Measurements from ENCODE around the gene NLN. TPM values are rescaled to one million over a fixed set of nuclear protein-coding genes. Genes with fewer than 3 reads are reported as not detected.

The NLN gene
- total RNA-seq, 1 donor from 2014 or later, result 4.7 TPM

GRCh38 chr5:65800775-65801174, 78.8 kb downstream of the NLN start:
- no peak for DNase-seq (ENCODE audit: low spot score in 2 of 2)
- TF ChIP-seq, protein P1, sequence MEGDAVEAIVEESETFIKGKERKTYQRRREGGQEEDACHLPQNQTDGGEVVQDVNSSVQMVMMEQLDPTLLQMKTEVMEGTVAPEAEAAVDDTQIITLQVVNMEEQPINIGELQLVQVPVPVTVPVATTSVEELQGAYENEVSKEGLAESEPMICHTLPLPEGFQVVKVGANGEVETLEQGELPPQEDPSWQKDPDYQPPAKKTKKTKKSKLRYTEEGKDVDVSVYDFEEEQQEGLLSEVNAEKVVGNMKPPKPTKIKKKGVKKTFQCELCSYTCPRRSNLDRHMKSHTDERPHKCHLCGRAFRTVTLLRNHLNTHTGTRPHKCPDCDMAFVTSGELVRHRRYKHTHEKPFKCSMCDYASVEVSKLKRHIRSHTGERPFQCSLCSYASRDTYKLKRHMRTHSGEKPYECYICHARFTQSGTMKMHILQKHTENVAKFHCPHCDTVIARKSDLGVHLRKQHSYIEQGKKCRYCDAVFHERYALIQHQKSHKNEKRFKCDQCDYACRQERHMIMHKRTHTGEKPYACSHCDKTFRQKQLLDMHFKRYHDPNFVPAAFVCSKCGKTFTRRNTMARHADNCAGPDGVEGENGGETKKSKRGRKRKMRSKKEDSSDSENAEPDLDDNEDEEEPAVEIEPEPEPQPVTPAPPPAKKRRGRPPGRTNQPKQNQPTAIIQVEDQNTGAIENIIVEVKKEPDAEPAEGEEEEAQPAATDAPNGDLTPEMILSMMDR (IDR thresholded peaks at IDR 0.05), result no peak
- intact Hi-C loops (cut with DNase I), result no loop called here
- peaks cover 0 to 8% of the 10 kb centered on the region in 2 donors for H3K36me3 ChIP-seq
- H3K27me3 ChIP-seq, result no peaks in the 10 kb centered on the region
- no peak overlapping the region for H3K27ac ChIP-seq
- no peaks in the 10 kb centered on the region for H3K9me3 ChIP-seq
- no peak overlapping the region for H3K4me3 ChIP-seq
- no peaks in the 10 kb centered on the region for H3K4me1 ChIP-seq

DNA sequence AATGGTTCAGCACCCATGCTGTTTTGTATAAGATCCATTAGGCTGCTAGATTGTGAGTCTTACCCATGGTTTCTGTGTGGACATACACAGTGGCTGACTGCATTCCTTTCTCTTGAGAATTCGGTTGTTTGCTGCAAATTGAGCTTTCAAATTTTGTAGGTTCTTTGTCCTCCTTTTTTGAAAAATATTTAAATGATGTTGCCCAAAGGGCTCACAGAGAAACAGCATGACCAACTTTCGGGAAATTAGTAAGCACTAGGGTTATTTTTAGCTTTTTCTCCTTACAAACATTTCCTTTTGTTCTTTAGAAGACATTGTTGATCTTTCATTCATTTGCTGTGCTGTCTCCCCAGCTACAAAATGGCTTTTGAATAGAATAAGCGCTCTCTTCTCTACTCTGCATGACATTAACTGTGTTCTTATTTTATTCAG, 79.4 kb downstream of the NLN start:
- TF ChIP-seq, protein P1 (IDR thresholded peaks at IDR 0.05), result no peak
- no peaks in the 10 kb centered on the region for H3K9me3 ChIP-seq
- DNase-seq (ENCODE audit: low spot score in 2 of 2), result no peak
- H3K27ac ChIP-seq, result no peak overlapping the region
- peaks cover 0 to 8% of the 10 kb centered on the region in 2 donors for H3K36me3 ChIP-seq
- intact Hi-C loops (cut with DNase I), result no loop called here
- H3K4me3 ChIP-seq, result no peak overlapping the region
- H3K27me3 ChIP-seq, result no peaks in the 10 kb centered on the region
- H3K4me1 ChIP-seq, result no peaks in the 10 kb centered on the region

DNA sequence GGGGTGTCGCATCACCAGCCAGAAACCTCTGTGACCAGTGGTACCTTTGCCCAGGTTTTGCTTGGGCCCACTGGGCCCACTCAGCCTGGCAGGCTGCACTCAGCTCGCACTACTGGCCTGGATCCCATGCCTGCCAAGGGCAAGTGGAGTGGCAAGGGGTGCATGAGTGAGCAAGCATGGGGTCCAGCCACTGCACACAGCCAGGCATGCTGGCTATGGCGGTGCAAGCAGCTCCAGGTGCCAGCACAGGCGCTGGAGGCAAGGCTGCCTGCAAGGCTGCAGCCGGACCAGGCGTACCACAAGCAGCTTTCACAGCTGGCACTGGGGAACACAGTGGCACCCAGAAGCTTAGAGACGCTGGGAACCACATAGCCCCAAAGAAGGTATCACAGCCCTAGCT, 80.1 kb downstream of the NLN start:
- Histone ChIP-seq H3K36me3 (peaks cover 0 to 5% of the 10 kb centered on the region in 2 donors), H3K9me3 (no peaks in the 10 kb centered on the region), H3K4me1 (no peaks in the 10 kb centered on the region), H3K27me3 (no peaks in the 10 kb centered on the region), H3K4me3 (no peak overlapping the region), H3K27ac (no peak overlapping the region)
- no peak for DNase-seq (ENCODE audit: low spot score in 2 of 2)
- TF ChIP-seq, protein P1 (IDR thresholded peaks at IDR 0.05), result no peak
- intact Hi-C loops (cut with DNase I), result no loop called here

DNA sequence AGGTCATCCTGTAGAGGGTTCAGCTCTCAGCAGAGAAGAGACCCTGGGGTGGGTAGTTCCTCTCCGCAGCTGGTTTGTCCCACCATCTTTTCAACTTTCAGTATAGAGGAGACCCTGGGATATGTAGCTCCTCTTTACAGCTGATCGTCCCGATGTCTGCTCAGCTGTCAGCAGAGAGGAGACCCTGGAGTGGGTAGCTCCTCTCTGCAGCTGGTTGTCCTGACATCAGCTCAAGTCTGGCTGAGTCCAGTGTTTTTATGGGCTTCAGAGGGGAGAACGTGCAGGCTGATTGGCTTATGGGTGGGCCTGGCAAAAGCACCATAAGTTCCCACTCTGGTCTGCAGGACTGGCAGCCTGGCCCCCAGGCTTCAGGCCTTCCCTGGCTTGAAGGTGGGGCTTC, 80.8 kb downstream of the NLN start:
- Histone ChIP-seq H3K36me3 (no peaks in the 10 kb centered on the region), H3K27me3 (no peaks in the 10 kb centered on the region), H3K4me3 (no peak overlapping the region), H3K27ac (no peak overlapping the region), H3K9me3 (no peaks in the 10 kb centered on the region), H3K4me1 (no peaks in the 10 kb centered on the region)
- TF ChIP-seq, protein P1 (IDR thresholded peaks at IDR 0.05), result no peak
- DNase-seq (ENCODE audit: low spot score in 2 of 2), result no peak
- intact Hi-C loops (cut with DNase I), result no loop called here

GRCh38 chr5:65803699-65804391, 81.8 kb downstream of the NLN start:
- intact Hi-C loops (cut with DNase I), result no loop called here

More at GRCh38 chr5:65803699-65804391, 81.8 kb downstream of the NLN start:
- H3K4me3 ChIP-seq, result no peak overlapping the region
- no peaks in the 10 kb centered on the region for H3K4me1 ChIP-seq
- no peak for DNase-seq (ENCODE audit: low spot score in 2 of 2)
- H3K27me3 ChIP-seq, result no peaks in the 10 kb centered on the region
- H3K27ac ChIP-seq, result no peak overlapping the region
- H3K9me3 ChIP-seq, result no peaks in the 10 kb centered on the region
- no peaks in the 10 kb centered on the region for H3K36me3 ChIP-seq
- TF ChIP-seq, protein P1 (IDR thresholded peaks at IDR 0.05), result no peak
